ENCODE results near the gene PAQR7. TPM values are rescaled to one million over a fixed set of nuclear protein-coding genes. Genes with fewer than 3 reads are reported as not detected.

The PAQR7 gene, protein sequence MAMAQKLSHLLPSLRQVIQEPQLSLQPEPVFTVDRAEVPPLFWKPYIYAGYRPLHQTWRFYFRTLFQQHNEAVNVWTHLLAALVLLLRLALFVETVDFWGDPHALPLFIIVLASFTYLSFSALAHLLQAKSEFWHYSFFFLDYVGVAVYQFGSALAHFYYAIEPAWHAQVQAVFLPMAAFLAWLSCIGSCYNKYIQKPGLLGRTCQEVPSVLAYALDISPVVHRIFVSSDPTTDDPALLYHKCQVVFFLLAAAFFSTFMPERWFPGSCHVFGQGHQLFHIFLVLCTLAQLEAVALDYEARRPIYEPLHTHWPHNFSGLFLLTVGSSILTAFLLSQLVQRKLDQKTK
- 14.1 and 15.3 TPM in 2 replicates for total RNA-seq

GRCh38 chr1:25875154-25875855, at the start of gene PAQR7:
PAQR7 (minus strand) TSS chr1:25875708; CDS start chr1:25863839, 11,869 bp downstream.

DNA sequence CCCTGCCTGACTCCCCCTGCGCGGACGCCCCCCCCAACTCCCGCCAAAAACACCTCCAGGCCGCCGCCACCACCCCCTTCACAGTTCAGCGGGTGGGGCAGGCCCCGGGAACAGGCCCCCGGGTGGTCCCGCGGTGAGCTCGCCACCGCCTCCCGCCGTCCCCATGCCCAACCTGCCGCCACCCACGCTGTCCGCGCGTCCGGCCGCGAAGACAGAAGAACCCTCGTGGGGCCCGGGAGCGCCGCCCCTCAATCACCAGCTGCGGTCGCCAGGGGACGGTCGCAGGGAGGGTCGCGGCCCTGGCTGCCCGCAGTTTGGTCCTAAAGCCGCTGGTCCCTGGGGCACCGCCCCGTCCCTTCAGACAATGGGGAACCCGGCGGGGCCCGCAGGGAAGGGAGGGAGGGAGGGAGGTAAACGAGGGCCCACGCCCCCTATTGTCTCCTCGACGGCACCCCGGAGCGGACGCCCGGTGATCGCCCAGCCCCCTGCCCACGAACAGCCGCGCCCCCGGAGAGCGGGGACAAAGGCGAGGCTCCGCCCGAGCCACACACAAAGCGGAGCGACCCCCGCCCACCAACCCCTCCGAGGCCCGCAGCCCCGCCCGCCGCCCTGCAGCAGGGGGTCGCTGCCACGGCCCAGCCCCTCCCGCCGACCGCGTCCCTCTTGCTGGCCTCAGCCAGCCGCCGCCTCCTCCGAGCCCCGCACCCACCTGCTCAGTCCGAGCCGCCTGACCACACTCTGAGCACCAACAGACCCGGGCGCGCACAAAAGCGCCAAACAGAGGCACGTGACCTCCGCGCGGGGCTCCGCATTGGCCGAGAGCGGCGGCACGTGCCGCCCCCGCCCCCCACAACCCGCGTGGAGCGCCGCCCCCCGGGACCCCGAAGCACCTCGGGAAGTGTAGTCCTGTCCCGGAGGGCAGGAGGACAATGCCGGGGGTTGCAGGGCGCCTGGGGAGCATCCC, 30.5 kb upstream of the PAQR7 start, which contains the start of gene STMN1:
STMN1 (minus strand) TSS at position 740 of the 964 bp plus-strand sequence. CDS start 1,743 bp downstream, outside the sequence.

GRCh38 chr1:25858906-25859789, 16.4 kb downstream of the PAQR7 start, which contains the start of gene AUNIP:
AUNIP (minus strand) TSS chr1:25859457; CDS start chr1:25859357, 100 bp downstream.

DNA sequence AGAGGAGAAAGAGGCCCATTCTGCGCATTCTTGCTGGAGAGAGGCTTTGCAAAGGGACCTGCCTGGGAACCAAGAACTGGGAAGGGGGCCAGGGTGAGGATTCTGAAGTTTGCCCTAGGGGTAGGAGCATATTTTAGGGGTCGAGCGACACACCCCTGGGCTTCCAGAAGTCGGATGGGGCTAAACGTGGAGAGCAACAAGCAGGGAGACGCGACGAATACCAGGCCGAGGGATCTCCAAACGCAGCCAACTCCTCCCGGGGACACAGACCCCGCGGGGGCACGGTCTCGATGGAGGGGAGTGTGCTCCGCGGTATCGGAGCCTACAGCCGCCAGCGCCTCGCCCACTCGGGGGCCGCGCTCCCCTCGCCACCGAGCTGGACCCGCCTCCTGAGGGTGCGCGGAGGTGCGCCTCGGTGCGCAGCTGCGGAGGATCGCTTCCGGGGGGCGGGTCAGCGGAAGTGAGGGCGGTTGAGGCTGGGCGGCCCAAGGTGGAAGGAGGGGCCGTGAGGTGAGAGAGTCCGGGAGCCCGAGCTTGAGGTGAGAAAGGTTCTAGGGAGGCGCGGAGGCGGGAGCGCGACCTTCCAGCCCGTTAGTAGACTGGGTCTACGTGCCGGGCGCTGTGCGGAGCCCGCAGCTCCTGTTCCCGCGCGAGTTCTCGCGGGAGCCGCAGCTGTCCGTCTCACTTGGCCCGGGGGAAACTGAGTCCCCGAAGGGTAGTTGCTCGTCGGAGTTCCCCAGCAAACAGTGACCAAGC, 55.8 kb downstream of the PAQR7 start, which contains the start of gene MTFR1L:
MTFR1L (plus strand) TSS at position 464 of the 756 bp plus-strand sequence. CDS start 3,151 bp downstream, outside the sequence.

Other genes starting within 250 kb of the PAQR7 start
- 63.1 and 106 TPM in 2 replicates for gene SELENON, start 75.5 kb downstream of the PAQR7 start, total RNA-seq
- gene MTFR1L, start 55.8 kb downstream of the PAQR7 start, total RNA-seq: 38.8 and 66.0 TPM in 2 replicates
- gene AUNIP, start 16.3 kb downstream of the PAQR7 start, total RNA-seq: 2.7 and 3.2 TPM in 2 replicates
- gene STMN1, start 30.7 kb upstream of the PAQR7 start, total RNA-seq: 95.9 and 137 TPM in 2 replicates
- 6.6 and 8.3 TPM in 2 replicates for gene PAFAH2, start 122.4 kb upstream of the PAQR7 start, total RNA-seq
- gene EXTL1, start 146.1 kb upstream of the PAQR7 start, total RNA-seq: 0.52 and 0.56 TPM in 2 replicates
- gene SLC30A2, start 170.4 kb upstream of the PAQR7 start, total RNA-seq: not detected in 2 replicates
- not detected in 2 replicates for gene TRIM63, start 191.9 kb upstream of the PAQR7 start, total RNA-seq
- 2.7 and 5.9 TPM in 2 replicates for gene PDIK1L, start 236.1 kb upstream of the PAQR7 start, total RNA-seq